Mesendoderm (in vitro differentiated cells): ENCODE results near the gene VWA5B2.

Experiments
- DNase-seq: peaks from one replicate; pipeline ENCODE4 v3.0.0; 2013
- H2AK5ac ChIP-seq: 2 replicates; pipeline ENCODE4 v1.6.1; 2013; ENCODE audit warnings: low read length, inconsistent platforms
- H2BK120ac ChIP-seq: 2 replicates; pipeline ENCODE4 v1.6.1; 2013; ENCODE audit warnings: low read depth, mild to moderate bottlenecking, low read length, moderate library complexity, mixed read lengths
- H2BK15ac ChIP-seq: replicated peaks from 2 replicates; pipeline ENCODE4 v1.6.1; 2013; ENCODE audit warnings: low read depth, mild to moderate bottlenecking, moderate library complexity
- H2BK5ac ChIP-seq: 2 replicates; pipeline ENCODE4 v1.6.1; 2013; ENCODE audit warnings: low read length, inconsistent platforms
- H3K18ac ChIP-seq: 2 replicates; pipeline ENCODE4 v1.6.1; 2013; ENCODE audit warnings: mild to moderate bottlenecking, low read length, mixed read lengths
- H3K23ac ChIP-seq: one replicate; pipeline ENCODE4 v1.6.1; 2013; ENCODE audit warnings: low read length
- H3K27ac ChIP-seq: 2 replicates; pipeline ENCODE4 v1.5.1; 2013; ENCODE audit warnings: low read depth, mild to moderate bottlenecking, inconsistent platforms, low read length, moderate library complexity
- H3K27me3 ChIP-seq: 2 replicates; pipeline ENCODE4 v1.6.1; 2013; ENCODE audit warnings: low read length, control low read depth, mild to moderate bottlenecking, inconsistent platforms; ENCODE audit not compliant: insufficient read depth, poor library complexity
- H3K36me3 ChIP-seq: 2 replicates; pipeline ENCODE4 v1.6.1; 2013; ENCODE audit warnings: low read length, inconsistent platforms; ENCODE audit not compliant: control insufficient read depth, insufficient read depth
- H3K4ac ChIP-seq: one replicate; pipeline ENCODE4 v1.6.1; 2013; ENCODE audit warnings: low read depth, mild to moderate bottlenecking, low read length, moderate library complexity
- H3K4me1 ChIP-seq: 2 replicates; pipeline ENCODE4 v1.6.1; 2013; ENCODE audit warnings: low read depth, low read length, inconsistent platforms; ENCODE audit not compliant: control insufficient read depth
- H3K4me2 ChIP-seq: 2 replicates; pipeline ENCODE4 v1.6.1; 2013; ENCODE audit warnings: low read length
- H3K4me3 ChIP-seq: 2 replicates; pipeline ENCODE4 v1.5.1; 2013; ENCODE audit warnings: mild to moderate bottlenecking, low read length
- H3K56ac ChIP-seq: one replicate; pipeline ENCODE4 v1.6.1; 2013; ENCODE audit warnings: low read length
- H3K79me1 ChIP-seq: 2 replicates; pipeline ENCODE4 v1.6.1; 2013; ENCODE audit warnings: low read length, inconsistent platforms
- H3K79me2 ChIP-seq: 2 replicates; pipeline ENCODE4 v1.6.1; 2013; ENCODE audit warnings: mild to moderate bottlenecking, low read length; ENCODE audit not compliant: control insufficient read depth, insufficient read depth
- H3K9ac ChIP-seq: 2 replicates; pipeline ENCODE4 v1.6.1; 2013; ENCODE audit warnings: low read length, inconsistent platforms
- H4K5ac ChIP-seq: one replicate; pipeline ENCODE4 v1.6.1; 2013; ENCODE audit warnings: low read length
- H4K8ac ChIP-seq: one replicate; pipeline ENCODE4 v1.6.1; 2013; ENCODE audit warnings: low read depth, mild to moderate bottlenecking, control low read depth, low read length, moderate library complexity
- WGBS: extraction: QIAGEN DNeasy Blood & Tissue Kit; methylation state at CpG from one replicate; pipeline ENCODE4 v1.1.7; 2013; ENCODE audit warnings: low lambda C conversion rate, missing lambda C conversion rate; ENCODE audit not compliant: insufficient coverage; ENCODE audit errors: extremely low coverage; 5-methylcytosine and 5-hydroxymethylcytosine counted together

The VWA5B2 gene

GRCh38 chr3:184209146-184209923 lies 20.1 kb upstream of the VWA5B2 start:
- H3K4ac ChIP-seq: no peak overlapping the region
- H2BK120ac ChIP-seq: no peak overlapping the region
- no peaks in the 10 kb centered on the region for H3K4me1 ChIP-seq
- H2AK5ac ChIP-seq: no peak overlapping the region
- H2BK15ac ChIP-seq: no peak overlapping the region
- H3K79me2 ChIP-seq: no peaks in the 10 kb centered on the region
- no peak overlapping the region for H2BK5ac ChIP-seq
- H3K27ac ChIP-seq: no peak overlapping the region
- H3K18ac ChIP-seq: no peak overlapping the region
- H3K79me1 ChIP-seq: no peaks in the 10 kb centered on the region
- no peak overlapping the region for H3K4me3 ChIP-seq
- H3K23ac ChIP-seq: no peak overlapping the region
- H3K27me3 ChIP-seq: no peaks in the 10 kb centered on the region
- no peak overlapping the region for H4K5ac ChIP-seq
- H3K36me3 ChIP-seq: no peaks in the 10 kb centered on the region
- H4K8ac ChIP-seq: no peak overlapping the region
- no CpG with 5 or more reads among the region's 11 CpGs for WGBS
- no peak for DNase-seq
- H3K56ac ChIP-seq: no peak overlapping the region
- no peak overlapping the region for H3K9ac ChIP-seq
- no peak overlapping the region for H3K4me2 ChIP-seq

GRCh38 chr3:184211297-184211696 lies 18.1 kb upstream of the VWA5B2 start:
- no CpG with 5 or more reads among the region's 5 CpGs for WGBS
- DNase-seq: no peak

GRCh38 chr3:184211718-184212117 lies 17.7 kb upstream of the VWA5B2 start:
- no peak overlapping the region for H3K27ac ChIP-seq
- no peak overlapping the region for H3K4me3 ChIP-seq
- H3K4ac ChIP-seq: no peak overlapping the region
- H3K56ac ChIP-seq: no peak overlapping the region
- no peak overlapping the region for H2BK120ac ChIP-seq
- H4K5ac ChIP-seq: no peak overlapping the region
- H3K79me1 ChIP-seq: no peaks in the 10 kb centered on the region
- H3K18ac ChIP-seq: no peak overlapping the region
- no peaks in the 10 kb centered on the region for H3K4me1 ChIP-seq
- H3K36me3 ChIP-seq: no peaks in the 10 kb centered on the region
- H3K4me2 ChIP-seq: no peak overlapping the region
- no peaks in the 10 kb centered on the region for H3K79me2 ChIP-seq
- no peak overlapping the region for H2AK5ac ChIP-seq
- no peak overlapping the region for H4K8ac ChIP-seq
- no peak overlapping the region for H2BK15ac ChIP-seq
- no peak for DNase-seq
- H3K23ac ChIP-seq: no peak overlapping the region
- no peaks in the 10 kb centered on the region for H3K27me3 ChIP-seq
- WGBS: no CpG with 5 or more reads among the region's 5 CpGs
- H3K9ac ChIP-seq: no peak overlapping the region
- no peak overlapping the region for H2BK5ac ChIP-seq

More at GRCh38 chr3:184211297-184211696, 18.1 kb upstream of the VWA5B2 start:
- no peak overlapping the region for H2BK120ac ChIP-seq
- no peak overlapping the region for H4K8ac ChIP-seq
- no peak overlapping the region for H3K9ac ChIP-seq
- no peaks in the 10 kb centered on the region for H3K36me3 ChIP-seq
- H3K4me1 ChIP-seq: no peaks in the 10 kb centered on the region
- no peak overlapping the region for H3K4ac ChIP-seq
- H4K5ac ChIP-seq: no peak overlapping the region
- no peaks in the 10 kb centered on the region for H3K27me3 ChIP-seq
- no peak overlapping the region for H2BK5ac ChIP-seq
- H3K79me1 ChIP-seq: no peaks in the 10 kb centered on the region
- no peak overlapping the region for H3K4me2 ChIP-seq
- H3K79me2 ChIP-seq: no peaks in the 10 kb centered on the region
- no peak overlapping the region for H3K27ac ChIP-seq
- H3K56ac ChIP-seq: no peak overlapping the region
- H3K23ac ChIP-seq: no peak overlapping the region
- H3K18ac ChIP-seq: no peak overlapping the region
- no peak overlapping the region for H2AK5ac ChIP-seq
- H2BK15ac ChIP-seq: no peak overlapping the region
- H3K4me3 ChIP-seq: no peak overlapping the region

GRCh38 chr3:184218814-184219213 lies 10.6 kb upstream of the VWA5B2 start:
- H3K4ac ChIP-seq: no peak overlapping the region
- no peaks in the 10 kb centered on the region for H3K79me1 ChIP-seq
- WGBS: no CpG with 5 or more reads among the region's 4 CpGs
- no peaks in the 10 kb centered on the region for H3K27me3 ChIP-seq
- H3K36me3 ChIP-seq: no peaks in the 10 kb centered on the region
- H2AK5ac ChIP-seq: no peak overlapping the region
- H2BK120ac ChIP-seq: no peak overlapping the region
- H3K9ac ChIP-seq: no peak overlapping the region
- H2BK5ac ChIP-seq: no peak overlapping the region
- no peak overlapping the region for H2BK15ac ChIP-seq
- H3K23ac ChIP-seq: no peak overlapping the region
- H3K4me1 ChIP-seq: no peaks in the 10 kb centered on the region
- H3K4me3 ChIP-seq: no peak overlapping the region
- H3K4me2 ChIP-seq: no peak overlapping the region
- H3K18ac ChIP-seq: no peak overlapping the region
- no peak overlapping the region for H4K8ac ChIP-seq
- no peak for DNase-seq
- H4K5ac ChIP-seq: no peak overlapping the region
- H3K56ac ChIP-seq: no peak overlapping the region
- H3K27ac ChIP-seq: no peak overlapping the region
- H3K79me2 ChIP-seq: no peaks in the 10 kb centered on the region

GRCh38 chr3:184222521-184222920 lies 6.9 kb upstream of the VWA5B2 start:
- Histone ChIP-seq H3K4ac (no peak overlapping the region), H2AK5ac (no peak overlapping the region), H4K8ac (no peak overlapping the region), H3K4me1 (no peaks in the 10 kb centered on the region), H3K18ac (no peak overlapping the region), H2BK15ac (no peak overlapping the region), H3K36me3 (no peaks in the 10 kb centered on the region), H3K27me3 (no peaks in the 10 kb centered on the region), H3K79me2 (no peaks in the 10 kb centered on the region), H4K5ac (no peak overlapping the region), H2BK120ac (no peak overlapping the region), H3K23ac (no peak overlapping the region), H3K4me2 (no peak overlapping the region), H3K9ac (no peak overlapping the region), H3K4me3 (no peak overlapping the region), H3K56ac (no peak overlapping the region), H3K79me1 (no peaks in the 10 kb centered on the region), H3K27ac (no peak overlapping the region), H2BK5ac (no peak overlapping the region)
- WGBS: no CpG with 5 or more reads among the region's 3 CpGs
- DNase-seq: no peak

- Histone ChIP-seq H2BK15ac (no peak overlapping the region), H4K8ac (no peak overlapping the region), H3K56ac (no peak overlapping the region), H2BK5ac (no peak overlapping the region), H3K27me3 (peaks cover 8% of the 10 kb centered on the region), H3K79me2 (no peaks in the 10 kb centered on the region), H3K4me3 (no peak overlapping the region), H3K36me3 (no peaks in the 10 kb centered on the region), H3K9ac (no peak overlapping the region), H3K27ac (no peak overlapping the region), H3K4me1 (no peaks in the 10 kb centered on the region), H2BK120ac (no peak overlapping the region), H3K79me1 (no peaks in the 10 kb centered on the region), H3K4me2 (no peak overlapping the region), H3K18ac (no peak overlapping the region), H4K5ac (no peak overlapping the region), H3K23ac (no peak overlapping the region), H2AK5ac (no peak overlapping the region), H3K4ac (no peak overlapping the region)
- no CpG with 5 or more reads among the region's 3 CpGs for WGBS
- no peak for DNase-seq
Observed at GRCh38 chr3:184223946-184224345, 5.4 kb upstream of the VWA5B2 start.
